ENCODE results near the gene PRM2.

DNA sequence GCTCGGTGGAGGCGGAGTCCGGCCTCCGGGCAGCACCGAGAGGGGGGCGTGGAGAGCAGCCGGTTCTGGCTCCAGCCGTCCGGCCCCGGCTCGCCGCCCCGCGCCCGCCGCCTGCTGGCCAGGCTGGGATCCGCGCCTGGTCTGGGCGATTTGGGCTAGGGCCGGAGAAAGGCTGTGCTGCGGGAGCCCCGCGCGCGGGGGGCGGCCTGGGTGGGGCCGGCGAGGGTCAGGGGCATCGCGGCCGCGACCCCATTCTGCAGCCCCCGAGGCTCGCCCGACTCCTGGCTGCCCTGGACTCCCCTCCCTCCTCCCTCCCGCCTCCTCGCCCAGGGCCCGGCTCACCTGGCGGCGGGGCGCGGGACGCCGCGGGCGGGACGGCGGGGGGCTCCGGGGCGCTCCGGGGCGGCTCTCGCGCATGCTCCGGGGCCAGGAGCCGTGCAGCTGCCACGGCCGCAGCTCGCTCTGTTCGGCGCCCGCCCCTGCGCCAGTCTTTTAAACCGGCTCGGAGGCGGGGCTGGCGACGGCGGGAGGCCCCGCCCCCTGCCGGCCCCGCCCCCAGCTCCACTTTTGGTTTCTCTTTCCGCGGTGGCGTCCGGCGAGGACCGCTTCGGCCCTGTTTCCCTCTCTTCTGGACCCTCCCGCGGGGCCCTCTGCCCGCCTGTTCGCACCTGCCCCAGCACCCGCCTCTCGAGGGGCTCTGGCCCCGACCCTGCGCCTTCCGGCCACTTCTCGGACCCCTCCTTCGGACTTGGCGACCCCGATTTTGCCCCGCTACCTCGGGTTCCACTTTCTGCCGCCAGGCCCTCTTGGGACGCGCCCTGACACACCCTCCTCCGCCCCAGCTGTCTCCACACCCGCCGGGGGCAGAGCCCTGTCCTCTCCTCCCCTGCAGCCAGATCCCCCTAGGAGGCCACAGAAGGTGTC, 20.3 kb downstream of the PRM2 start, which contains the start of gene SOCS1:
- peak; percentile 75 for TF ChIP-seq CTCF (IDR thresholded peaks at IDR 0.05; ENCODE audit: borderline replicate concordance, extremely low read depth, low read length, poor library complexity, severe bottlenecking)
- no peak for TF ChIP-seq EZH2 (IDR thresholded peaks at IDR 0.05; ENCODE audit: borderline replicate concordance, low read depth, low read length, severe bottlenecking)
